DMS53 (cell line): ENCODE measurements around the gene ADGRL3.

Experiments used
- DNase-seq: peaks from one replicate; lab custom pipeline; 2025; lab: John Stamatoyannopoulos, UW

Gene ADGRL3

DNA sequence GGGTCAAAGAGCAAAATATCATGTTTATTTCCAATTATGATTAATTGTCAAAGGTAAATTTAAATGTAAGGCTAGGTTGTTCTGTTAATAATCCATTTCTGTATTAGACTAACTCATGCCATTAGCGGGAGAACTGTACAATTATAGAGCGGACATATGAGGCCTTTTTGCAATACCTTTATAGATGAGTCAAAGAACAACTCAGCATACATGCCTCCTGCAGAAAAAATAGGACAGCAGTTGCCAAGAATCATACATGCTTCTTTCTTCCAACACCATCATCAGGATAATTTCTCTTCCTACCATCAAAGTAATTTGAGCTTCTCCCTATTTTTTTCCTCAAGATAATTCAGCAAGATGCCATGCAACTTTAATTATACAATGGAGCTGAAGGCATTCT lies 917.8 kb downstream of the ADGRL3 start:
- no peak for DNase-seq

- no peak for DNase-seq
Observed at GRCh38 chr4:62118558-62118957, 918.4 kb downstream of the ADGRL3 start.

GRCh38 chr4:62119195-62119594 lies 919.1 kb downstream of the ADGRL3 start:
- DNase-seq = no peak

GRCh38 chr4:62126064-62126732 lies 926.1 kb downstream of the ADGRL3 start:
- no peak for DNase-seq
